ENCODE results near the gene PLCH1. TPM values are rescaled to one million over a fixed set of nuclear protein-coding genes. Genes with fewer than 3 reads are reported as not detected.

PLCH1 gene
- total RNA-seq, 1 experiment from 2014 or later: 4.1 TPM

- ChIA-PET CTCF (no interaction called here), POLR2A (ENCODE audit: unreplicated experiment) (no interaction called here)
- no peak for TF ChIP-seq EZH2phosphoT487 (IDR thresholded peaks at IDR 0.05; ENCODE audit: borderline replicate concordance, low read length)
- no peak for TF ChIP-seq EZH2 (IDR thresholded peaks at IDR 0.05; ENCODE audit: low read length, unreplicated experiment)
- TF ChIP-seq CTCF (conservative IDR thresholded peaks at IDR 0.05; ENCODE audit: low read depth, low read length): no peak
- Histone ChIP-seq H3K27me3 (ENCODE audit: low read length) (no peaks in the 10 kb centered on the region), H3F3A (ENCODE audit: low read length, unreplicated experiment) (no peaks in the 10 kb centered on the region), H2AFZ (ENCODE audit: low read length) (no peak overlapping the region), H3K4me1 (ENCODE audit: insufficient read depth, low read length) (peaks cover 15% of the 10 kb centered on the region), H3K36me3 (ENCODE audit: low read depth, low read length) (no peaks in the 10 kb centered on the region), H3K9ac (ENCODE audit: low read length) (no peak overlapping the region), H3K4me3 (ENCODE audit: low read length) (no peak overlapping the region), H3K4me2 (ENCODE audit: low read length) (no peak overlapping the region), H3K9me2 (replicated peaks; ENCODE audit: low read length) (no peaks in the 10 kb centered on the region), H4K20me1 (ENCODE audit: low read length) (no peaks in the 10 kb centered on the region), H3K9me3 (ENCODE audit: low read length) (no peaks in the 10 kb centered on the region), H3K27ac (ENCODE audit: low read length) (no peak overlapping the region), H3K79me2 (ENCODE audit: low read length) (no peaks in the 10 kb centered on the region)
- BruUV-seq (replicated peaks): no TSS peak
- DNase-seq: no peak
- no peak for ATAC-seq
- intact Hi-C loops (cut with micrococcal nuclease): no loop called here
Measured at GRCh38 chr3:155609586-155609985, 135.3 kb downstream of the PLCH1 start.

GRCh38 chr3:155608228-155608920 lies 136.5 kb downstream of the PLCH1 start:
- Histone ChIP-seq H3K27me3 (ENCODE audit: low read length) (no peaks in the 10 kb centered on the region), H3K27ac (ENCODE audit: low read length) (no peak overlapping the region), H3K79me2 (ENCODE audit: low read length) (no peaks in the 10 kb centered on the region), H3K4me1 (ENCODE audit: insufficient read depth, low read length) (peaks cover 25% of the 10 kb centered on the region), H3K4me2 (ENCODE audit: low read length) (no peak overlapping the region), H3K9me2 (replicated peaks; ENCODE audit: low read length) (no peaks in the 10 kb centered on the region), H3K4me3 (ENCODE audit: low read length) (no peak overlapping the region), H2AFZ (ENCODE audit: low read length) (no peak overlapping the region), H4K20me1 (ENCODE audit: low read length) (no peaks in the 10 kb centered on the region), H3K9ac (ENCODE audit: low read length) (no peak overlapping the region), H3K9me3 (ENCODE audit: low read length) (no peaks in the 10 kb centered on the region), H3F3A (ENCODE audit: low read length, unreplicated experiment) (no peaks in the 10 kb centered on the region), H3K36me3 (ENCODE audit: low read depth, low read length) (no peaks in the 10 kb centered on the region)
- DNase-seq (no peak), ATAC-seq (no peak)
- intact Hi-C loops (cut with micrococcal nuclease): no loop called here
- BruUV-seq (replicated peaks): no TSS peak
- TF ChIP-seq CTCF (conservative IDR thresholded peaks at IDR 0.05; ENCODE audit: low read depth, low read length) (no peak), EZH2 (IDR thresholded peaks at IDR 0.05; ENCODE audit: low read length, unreplicated experiment) (no peak), EZH2phosphoT487 (IDR thresholded peaks at IDR 0.05; ENCODE audit: borderline replicate concordance, low read length) (no peak)
- CTCF ChIA-PET: no interaction called here
- POLR2A ChIA-PET (ENCODE audit: unreplicated experiment): no interaction called here

DNA sequence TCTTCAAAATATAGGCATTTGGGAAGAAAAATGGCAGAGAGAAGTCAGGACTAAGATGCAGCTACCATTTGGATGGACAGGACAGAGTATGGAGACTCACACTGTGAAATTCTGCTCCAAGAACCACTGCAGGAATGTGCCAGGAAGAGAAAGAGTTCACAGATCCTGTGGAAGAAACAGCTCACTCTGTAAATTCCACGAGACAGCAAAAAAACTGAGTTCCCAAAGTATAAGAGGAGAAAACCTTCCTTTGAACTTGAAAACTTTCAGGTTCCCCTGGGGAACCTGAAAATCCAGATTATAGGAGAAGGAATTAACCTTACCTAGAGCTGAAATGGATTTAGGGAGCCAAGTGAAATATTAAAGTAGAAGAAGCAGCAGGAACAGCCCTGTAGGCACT lies 137.1 kb downstream of the PLCH1 start:
- Histone ChIP-seq H3F3A (ENCODE audit: low read length, unreplicated experiment) (no peaks in the 10 kb centered on the region), H3K4me3 (ENCODE audit: low read length) (no peak overlapping the region), H3K4me1 (ENCODE audit: insufficient read depth, low read length) (peaks cover 26% of the 10 kb centered on the region), H4K20me1 (ENCODE audit: low read length) (no peaks in the 10 kb centered on the region), H3K9me3 (ENCODE audit: low read length) (no peaks in the 10 kb centered on the region), H3K36me3 (ENCODE audit: low read depth, low read length) (no peaks in the 10 kb centered on the region), H3K79me2 (ENCODE audit: low read length) (no peaks in the 10 kb centered on the region), H3K4me2 (ENCODE audit: low read length) (no peak overlapping the region), H3K27ac (ENCODE audit: low read length) (no peak overlapping the region), H3K9me2 (replicated peaks; ENCODE audit: low read length) (no peaks in the 10 kb centered on the region), H2AFZ (ENCODE audit: low read length) (no peak overlapping the region), H3K9ac (ENCODE audit: low read length) (no peak overlapping the region), H3K27me3 (ENCODE audit: low read length) (no peaks in the 10 kb centered on the region)
- ATAC-seq (no peak), DNase-seq (no peak)
- intact Hi-C loops (cut with micrococcal nuclease): no loop called here
- ChIA-PET CTCF (no interaction called here), POLR2A (ENCODE audit: unreplicated experiment) (no interaction called here)
- no TSS peak for BruUV-seq (replicated peaks)
- TF ChIP-seq EZH2phosphoT487 (IDR thresholded peaks at IDR 0.05; ENCODE audit: borderline replicate concordance, low read length) (no peak), CTCF (conservative IDR thresholded peaks at IDR 0.05; ENCODE audit: low read depth, low read length) (no peak), EZH2 (IDR thresholded peaks at IDR 0.05; ENCODE audit: low read length, unreplicated experiment) (no peak)
